GM19468 (cell line): ENCODE data around the gene ZNF24.

Source experiments
- ATAC-seq: cut with Tn5 transposase; IDR thresholded peaks from one replicate; pipeline ENCODE4 v1.9.1; 2021; ENCODE audit warnings: mild to moderate bottlenecking, moderate library complexity, moderate number of reproducible peaks; ENCODE audit not compliant: unreplicated experiment; ENCODE audit errors: extremely low read depth

The ZNF24 gene

DNA sequence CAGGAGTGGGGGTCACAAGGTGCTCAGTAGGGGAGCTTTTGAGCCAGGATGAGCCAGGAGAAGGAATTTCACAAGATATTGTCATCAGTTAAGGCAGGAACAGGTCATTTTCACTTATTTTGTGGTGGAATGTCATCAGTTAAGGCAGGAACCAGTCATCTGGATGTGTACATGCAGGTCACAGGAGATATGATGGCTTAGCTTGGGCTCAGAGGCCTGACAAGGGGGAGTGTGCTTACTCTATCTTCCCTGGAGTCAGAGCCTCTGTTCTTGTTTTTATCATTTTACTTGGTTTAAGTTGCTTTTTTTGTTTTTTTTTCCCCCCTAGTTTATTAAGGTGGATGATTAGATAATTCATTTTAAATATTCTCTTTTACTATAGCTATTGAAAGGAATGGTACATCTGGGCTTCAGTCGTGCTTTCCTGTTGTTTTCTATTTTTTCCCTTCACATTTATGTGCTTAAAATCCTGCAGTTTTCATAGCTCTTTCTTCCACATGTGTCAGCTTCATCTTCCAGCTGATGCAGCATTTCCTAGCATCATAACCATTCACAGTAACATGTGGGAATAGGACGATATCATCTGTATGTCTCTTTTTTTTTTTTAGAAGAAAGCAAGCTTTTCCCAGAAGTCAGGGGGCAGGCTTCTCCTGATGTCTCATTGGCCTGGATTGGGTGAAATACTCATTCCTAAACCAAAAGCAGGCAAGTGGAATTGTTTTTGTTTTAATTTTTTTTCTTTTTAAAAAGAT lies 17.5 kb upstream of the ZNF24 start:
- no peak for ATAC-seq

GRCh38 chr18:35355140-35355618 lies 11.0 kb upstream of the ZNF24 start:
- ATAC-seq: peak; percentile 93

DNA sequence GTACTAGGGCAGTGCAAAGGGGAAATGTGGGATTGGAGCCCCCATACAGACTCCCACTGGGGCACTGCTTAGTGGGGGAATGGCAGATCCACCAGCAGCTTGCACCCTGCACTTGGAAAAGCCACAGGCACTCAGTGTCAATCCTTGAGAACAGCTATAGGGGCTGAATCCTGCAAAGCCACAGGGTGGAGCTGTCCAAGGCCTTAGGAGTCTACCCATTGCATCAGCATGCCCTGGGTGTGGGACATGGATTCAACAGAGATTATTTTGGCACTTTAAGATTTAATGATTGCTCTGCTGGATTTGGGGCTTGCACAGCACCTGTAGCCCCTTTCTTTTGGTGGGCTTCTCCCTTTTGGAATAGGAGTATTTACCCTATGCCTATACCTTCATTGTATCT lies 8.6 kb upstream of the ZNF24 start:
- no peak for ATAC-seq

- ATAC-seq: no peak
Observed at GRCh38 chr18:35352283-35352682, 8.1 kb upstream of the ZNF24 start.

DNA sequence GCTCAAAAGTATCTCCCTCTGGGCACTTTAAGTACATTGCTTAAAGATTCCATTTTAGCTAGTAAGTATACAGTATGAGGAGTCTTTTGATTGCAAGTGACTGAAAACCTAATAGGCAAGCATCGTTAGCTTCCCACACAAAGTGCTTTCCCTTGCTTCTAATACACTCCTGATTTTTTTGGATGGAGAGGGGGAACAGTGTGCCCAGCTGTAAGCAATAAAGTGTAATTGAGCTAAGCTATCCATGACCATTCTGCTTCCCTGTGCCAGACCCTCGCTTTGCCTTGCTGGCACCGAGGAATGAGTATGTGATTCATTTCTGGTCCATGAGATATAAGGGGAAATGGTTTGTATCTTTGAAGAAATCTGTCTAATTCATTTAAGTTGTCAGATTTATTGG lies 3.8 kb upstream of the ZNF24 start:
- ATAC-seq: no peak

- no peak for ATAC-seq
Observed at GRCh38 chr18:35345950-35346349, 1.7 kb upstream of the ZNF24 start.

- peak; percentile 17 for ATAC-seq
Observed at GRCh38 chr18:35345460-35345921, 1.3 kb upstream of the ZNF24 start.

DNA sequence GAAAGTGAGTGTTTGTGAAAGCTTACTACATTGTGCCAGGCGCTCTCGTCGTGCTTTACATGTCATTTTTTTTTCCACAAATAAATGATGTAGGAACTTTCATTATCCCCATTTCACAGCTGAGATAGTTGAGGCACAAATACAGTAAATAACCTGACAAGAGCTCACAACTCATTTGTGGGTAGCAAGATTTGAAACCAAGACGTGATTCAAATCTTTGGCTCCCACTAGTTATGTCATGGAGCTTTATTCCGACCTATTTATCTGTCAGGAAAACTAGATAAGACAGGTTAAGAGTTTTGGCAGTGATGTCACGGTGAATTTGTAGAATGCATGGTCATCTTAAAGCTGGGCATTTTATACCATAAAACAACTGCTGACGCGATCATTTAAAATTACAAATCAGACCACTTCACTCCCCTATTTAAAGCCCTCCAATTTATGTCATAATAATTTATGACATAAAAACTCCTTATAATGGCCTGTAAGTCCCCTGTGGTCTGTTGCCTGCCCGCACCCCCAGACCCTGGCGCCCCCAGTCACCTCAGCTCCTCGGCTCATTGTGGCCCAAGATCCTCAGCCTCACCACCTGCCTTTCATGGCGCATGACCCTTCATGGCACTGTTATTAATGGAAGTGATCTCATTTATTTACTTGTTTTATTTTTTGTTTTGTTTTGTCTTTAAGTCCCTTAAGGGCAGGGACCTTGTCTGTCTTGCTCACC lies 678 bp upstream of the ZNF24 start:
- ATAC-seq: no peak

GRCh38 chr18:35343488-35343935 lies 708 bp downstream of the ZNF24 start:
- no peak for ATAC-seq

DNA sequence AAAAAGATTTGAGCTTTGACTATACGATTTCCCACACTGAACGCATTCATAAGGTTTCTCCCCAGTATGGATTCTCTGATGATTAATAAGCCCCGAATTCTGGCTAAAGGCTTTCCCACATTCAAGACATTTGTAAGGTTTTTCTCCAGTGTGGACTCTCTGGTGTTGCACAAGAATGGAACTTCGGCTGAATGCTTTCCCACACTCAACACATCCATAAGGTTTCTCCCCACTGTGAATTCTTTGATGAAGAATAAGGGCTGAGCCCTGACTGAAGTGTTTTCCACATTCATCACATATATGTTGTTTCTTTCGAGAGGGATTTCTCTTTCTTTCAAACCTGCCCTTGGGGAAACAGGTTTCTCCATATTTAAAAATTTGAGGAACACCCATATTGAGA lies 6.9 kb downstream of the ZNF24 start:
- ATAC-seq: no peak

DNA sequence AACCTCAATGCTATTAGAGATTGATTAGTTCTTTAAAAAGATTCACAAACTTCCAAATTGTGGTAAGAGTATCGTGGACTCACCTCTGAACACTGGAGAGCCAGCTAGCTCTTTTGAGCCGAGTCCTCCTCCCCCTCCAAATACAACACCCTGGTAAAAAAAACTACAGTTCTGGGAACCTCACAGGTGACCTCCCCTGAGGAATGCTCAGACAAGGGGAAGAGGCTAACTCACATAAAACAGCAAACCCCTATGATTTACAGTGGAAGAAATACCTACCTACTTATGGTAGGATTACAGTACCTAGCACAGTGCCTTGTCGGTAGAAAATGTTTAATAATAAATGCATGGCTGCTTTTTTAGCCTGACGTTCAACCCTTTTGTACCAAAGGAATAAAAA lies 8.4 kb downstream of the ZNF24 start:
- ATAC-seq: no peak

- no peak for ATAC-seq
Observed at GRCh38 chr18:35334821-35335220, 9.4 kb downstream of the ZNF24 start.

- no peak for ATAC-seq
Observed at GRCh38 chr18:35334212-35334611, 10.0 kb downstream of the ZNF24 start.

DNA sequence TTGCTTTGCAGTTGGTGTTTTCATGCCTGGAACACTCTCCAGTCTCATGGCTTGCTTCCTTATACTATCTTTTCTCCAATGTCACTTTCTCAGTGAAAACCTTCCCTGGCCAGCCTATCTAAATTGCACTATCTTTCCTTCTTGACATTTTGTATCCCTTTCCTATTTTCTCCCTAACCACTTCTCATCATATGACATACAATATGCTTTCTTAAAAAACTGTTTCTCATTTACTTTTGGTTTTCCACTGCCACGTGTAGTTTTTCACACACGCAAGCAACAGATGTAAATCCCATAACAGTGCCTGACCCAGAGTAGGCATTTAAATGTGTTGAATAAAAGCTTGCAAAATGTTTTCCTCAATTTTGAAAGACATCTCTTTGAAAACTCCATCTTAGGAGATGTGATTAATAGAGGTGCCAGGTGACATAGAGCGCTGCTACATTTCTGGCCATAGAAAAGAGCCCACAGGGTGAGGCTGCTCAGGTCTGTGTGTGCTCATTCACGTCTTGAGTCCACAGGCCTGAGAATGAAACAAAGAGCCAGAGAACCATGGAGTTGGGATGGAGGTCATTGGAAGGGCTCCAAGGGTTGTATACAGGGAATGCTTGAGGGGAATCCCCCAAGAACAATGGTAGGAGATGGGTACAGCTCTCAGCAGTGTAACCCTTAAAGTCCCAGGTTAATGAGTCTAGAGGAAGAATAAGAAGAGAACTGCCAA lies 12.7 kb downstream of the ZNF24 start:
- ATAC-seq: no peak

GRCh38 chr18:35328868-35329267 lies 15.4 kb downstream of the ZNF24 start:
- ATAC-seq: no peak

GRCh38 chr18:35326695-35327387 lies 17.4 kb downstream of the ZNF24 start:
- ATAC-seq: no peak

GRCh38 chr18:35324926-35325655 lies 19.1 kb downstream of the ZNF24 start:
- no peak for ATAC-seq

- no peak for ATAC-seq
Observed at GRCh38 chr18:35322486-35323458, 21.4 kb downstream of the ZNF24 start.
